ENCODE data around the gene ATP1A1. TPM values are rescaled to one million over a fixed set of nuclear protein-coding genes. Genes with fewer than 3 reads are reported as not detected.

The ATP1A1 gene
- total RNA-seq, 2 experiments from 2014 or later = 74.4 to 186 TPM

DNA sequence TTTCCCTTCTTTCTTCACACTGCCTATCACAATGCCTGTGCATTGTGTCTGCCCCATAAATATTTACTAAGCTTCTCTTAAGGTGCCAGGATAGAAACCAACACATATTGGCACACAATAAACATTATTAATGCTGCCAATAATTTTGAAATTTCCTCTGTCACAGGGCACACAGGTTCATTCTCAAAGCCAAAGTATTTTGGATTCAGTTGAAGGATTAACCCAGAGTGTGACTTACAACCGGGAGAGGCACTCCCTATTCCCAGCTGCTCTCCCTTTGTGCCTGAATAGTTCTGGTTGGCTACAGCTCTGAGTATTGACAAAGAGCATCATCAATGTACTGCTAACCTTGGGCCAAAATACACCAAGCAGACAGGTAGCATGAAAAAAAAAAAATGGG lies 46.6 kb upstream of the ATP1A1 start:
- no TSS peak for BruUV-seq (replicated peaks)
- CTCF ChIA-PET (ENCODE audit: unreplicated experiment) = no interaction called here
- POLR2A ChIA-PET = interaction anchor here (0.5 to 2.9 kb wide), 9 partner anchors 8 to 101 kb away, joined by 3 to 9 read pairs (median 3); no protein-coding TSS in a partner anchor
- intact Hi-C loops (cut with micrococcal nuclease; ENCODE audit: unreplicated experiment) = loop anchor here (5.0 kb wide), 1 partner anchor 94 kb away; no protein-coding TSS in a partner anchor
- Histone ChIP-seq H4K20me1 (ENCODE audit: insufficient read depth, low read length) (no peaks in the 10 kb centered on the region), H3K36me3 (ENCODE audit: insufficient read depth, low read length) (no peaks in the 10 kb centered on the region), H3K4me2 (ENCODE audit: low read length) (peak overlapping the region; percentile 68), H3K9me2 (ENCODE audit: insufficient read depth, low read length) (no peaks in the 10 kb centered on the region), H3K4me3 (ENCODE audit: low read depth, low read length, poor library complexity, severe bottlenecking) (peak overlapping the region; percentile 28), H3K27ac (ENCODE audit: low read depth, low read length, poor library complexity, severe bottlenecking) (peak overlapping the region; percentile 92), H3K4me1 (ENCODE audit: insufficient read depth, low read length, poor library complexity, severe bottlenecking) (peaks cover 90% of the 10 kb centered on the region), H3K79me2 (ENCODE audit: insufficient read depth, low read depth, low read length) (no peaks in the 10 kb centered on the region), H3K9me3 (ENCODE audit: low read length) (no peaks in the 10 kb centered on the region), H2AFZ (ENCODE audit: low read length) (peak overlapping the region; percentile 65)
- DNase-seq (ENCODE audit: low spot score) = no peak
- TF ChIP-seq EZH2phosphoT487 (IDR thresholded peaks at IDR 0.05; ENCODE audit: borderline replicate concordance, low read depth, low read length) (no peak), CTCF (conservative IDR thresholded peaks at IDR 0.05; ENCODE audit: low read length) (no peak)

GRCh38 chr1:116328671-116329070 lies 44.4 kb upstream of the ATP1A1 start:
- BruUV-seq (replicated peaks) = no TSS peak
- Histone ChIP-seq H3K27ac (ENCODE audit: low read depth, low read length, poor library complexity, severe bottlenecking) (peak overlapping the region; percentile 89), H3K79me2 (ENCODE audit: insufficient read depth, low read depth, low read length) (no peaks in the 10 kb centered on the region), H3K36me3 (ENCODE audit: insufficient read depth, low read length) (no peaks in the 10 kb centered on the region), H3K4me3 (ENCODE audit: low read depth, low read length, poor library complexity, severe bottlenecking) (peak overlapping the region; percentile 37), H4K20me1 (ENCODE audit: insufficient read depth, low read length) (no peaks in the 10 kb centered on the region), H3K9me3 (ENCODE audit: low read length) (no peaks in the 10 kb centered on the region), H3K9me2 (ENCODE audit: insufficient read depth, low read length) (no peaks in the 10 kb centered on the region), H2AFZ (ENCODE audit: low read length) (peak overlapping the region; percentile 26; the same call in 1 of the 2 replicates), H3K4me1 (ENCODE audit: insufficient read depth, low read length, poor library complexity, severe bottlenecking) (peaks cover 96% of the 10 kb centered on the region), H3K4me2 (ENCODE audit: low read length) (peak overlapping the region; percentile 68)
- no peak for TF ChIP-seq CTCF (conservative IDR thresholded peaks at IDR 0.05; ENCODE audit: low read length)
- TF ChIP-seq EZH2phosphoT487 (IDR thresholded peaks at IDR 0.05; ENCODE audit: borderline replicate concordance, low read depth, low read length) = no peak
- POLR2A ChIA-PET = interaction anchor here (0.6 to 1.4 kb wide), 6 partner anchors 9 to 355 kb away, joined by 3 to 4 read pairs (median 3); no protein-coding TSS in a partner anchor
- CTCF ChIA-PET (ENCODE audit: unreplicated experiment) = no interaction called here
- intact Hi-C loops (cut with micrococcal nuclease; ENCODE audit: unreplicated experiment) = loop anchor here (2.0 to 5.0 kb wide), 2 partner anchors 90 to 96 kb away; no protein-coding TSS in a partner anchor
- DNase-seq (ENCODE audit: low spot score) = no peak

Data from OCI-LY7 (cell line).